Trophoblast cell (in vitro differentiated cells and primary cell): ENCODE measurements around the gene ADAMTSL5.

Experiments
- DNase-seq, 2 donors: peaks; one replicate each; pipeline ENCODE4 v3.0.0-alpha.2; 2016
- H2AFZ ChIP-seq: 2 replicates; pipeline ENCODE4 v1.6.1; 2013; ENCODE audit warnings: low read length, moderate library complexity, mild to moderate bottlenecking; ENCODE audit not compliant: insufficient read depth, poor library complexity
- H2AK5ac ChIP-seq: 2 replicates; pipeline ENCODE4 v1.6.1; 2013; ENCODE audit warnings: mild to moderate bottlenecking, low read length
- H2BK120ac ChIP-seq: 2 replicates; pipeline ENCODE4 v1.6.1; 2013; ENCODE audit warnings: low read length, mild to moderate bottlenecking, moderate library complexity; ENCODE audit not compliant: insufficient read depth, poor library complexity
- H2BK12ac ChIP-seq: 2 replicates; pipeline ENCODE4 v1.6.1; 2013; ENCODE audit warnings: mild to moderate bottlenecking, low read length, moderate library complexity
- H2BK5ac ChIP-seq: 2 replicates; pipeline ENCODE4 v1.6.1; 2013; ENCODE audit warnings: low read length, low read depth, moderate library complexity, mild to moderate bottlenecking; ENCODE audit not compliant: poor library complexity
- H3K14ac ChIP-seq: 2 replicates; pipeline ENCODE4 v1.6.1; 2013; ENCODE audit warnings: mild to moderate bottlenecking, low read length
- H3K18ac ChIP-seq: 2 replicates; pipeline ENCODE4 v1.6.1; 2013; ENCODE audit warnings: mild to moderate bottlenecking, low read length
- H3K23ac ChIP-seq: 2 replicates; pipeline ENCODE4 v1.6.1; 2013; ENCODE audit warnings: low read length
- H3K27ac ChIP-seq: 2 replicates; pipeline ENCODE4 v1.5.1; 2013; ENCODE audit warnings: low read depth, mild to moderate bottlenecking, inconsistent platforms, low read length, moderate library complexity
- H3K27me3 ChIP-seq: 2 replicates; pipeline ENCODE4 v1.6.1; 2013; ENCODE audit warnings: inconsistent platforms, mild to moderate bottlenecking, low read length, moderate library complexity; ENCODE audit not compliant: insufficient read depth
- H3K36me3 ChIP-seq, 2 experiments: 1 replicate in 1 of 2; 2 replicates in 1 of 2; pipeline ENCODE4 v1.6.1; 2013; ENCODE audit warnings: low read length in 2 of 2, mild to moderate bottlenecking in 2 of 2, moderate library complexity in 1 of 2; ENCODE audit not compliant: insufficient read depth in 2 of 2, control insufficient read depth in 1 of 2
- H3K4ac ChIP-seq: 2 replicates; pipeline ENCODE4 v1.6.1; 2013; ENCODE audit warnings: low read depth, mild to moderate bottlenecking, low read length, moderate library complexity
- H3K4me1 ChIP-seq, 2 experiments: 1 replicate in 1 of 2; 2 replicates in 1 of 2; pipeline ENCODE4 v1.6.1; 2013; ENCODE audit warnings: low read length in 2 of 2, mild to moderate bottlenecking in 2 of 2, moderate library complexity in 1 of 2; ENCODE audit not compliant: insufficient read depth in 2 of 2, control insufficient read depth in 1 of 2
- H3K4me2 ChIP-seq: 2 replicates; pipeline ENCODE4 v1.6.1; 2013; ENCODE audit warnings: inconsistent platforms, mild to moderate bottlenecking, low read length, moderate library complexity
- H3K4me3 ChIP-seq: 2 replicates; pipeline ENCODE4 v1.5.1; 2013; ENCODE audit warnings: mild to moderate bottlenecking, low read depth, low read length, inconsistent platforms
- H3K79me1 ChIP-seq: one replicate; pipeline ENCODE4 v1.6.1; 2013; ENCODE audit warnings: low read length
- H3K79me2 ChIP-seq: 2 replicates; pipeline ENCODE4 v1.6.1; 2013; ENCODE audit warnings: low read length, mild to moderate bottlenecking; ENCODE audit not compliant: control insufficient read depth, insufficient read depth, poor library complexity
- H3K9ac ChIP-seq: 2 replicates; pipeline ENCODE4 v1.6.1; 2013; ENCODE audit warnings: mild to moderate bottlenecking, low read length
- H3K9me3 ChIP-seq: 2 replicates; pipeline ENCODE4 v1.6.1; 2013; ENCODE audit warnings: low read depth, mild to moderate bottlenecking, control low read depth, inconsistent platforms, low read length; ENCODE audit not compliant: insufficient read depth
- H4K12ac ChIP-seq: 2 replicates; pipeline ENCODE4 v1.6.1; 2013; ENCODE audit warnings: low read depth, mild to moderate bottlenecking, low read length, moderate library complexity
- H4K8ac ChIP-seq: 2 replicates; pipeline ENCODE4 v1.6.1; 2013; ENCODE audit warnings: low read depth, mild to moderate bottlenecking, low read length, moderate library complexity
- H4K91ac ChIP-seq: one replicate; pipeline ENCODE4 v1.6.1; 2013; ENCODE audit warnings: low read depth, mild to moderate bottlenecking, low read length, moderate library complexity
- WGBS: extraction: QIAGEN DNeasy Blood & Tissue Kit; methylation state at CpG from one replicate; pipeline ENCODE4 v1.1.7; 2013; ENCODE audit warnings: missing lambda C conversion rate; ENCODE audit not compliant: insufficient read length, insufficient coverage; ENCODE audit errors: extremely low coverage; 5-methylcytosine and 5-hydroxymethylcytosine counted together

Gene ADAMTSL5

GRCh38 chr19:1556390-1557070, 43.7 kb upstream of the ADAMTSL5 start:
- Histone ChIP-seq H4K12ac (no peak overlapping the region), H3K4me1 (peaks cover 0 to 4% of the 10 kb centered on the region in 2 experiments), H3K79me1 (no peaks in the 10 kb centered on the region), H3K9me3 (peaks cover 3% of the 10 kb centered on the region), H3K27ac (no peak overlapping the region), H3K36me3 (peaks cover 54% of the 10 kb centered on the region in 2 experiments), H3K23ac (no peak overlapping the region), H4K8ac (no peak overlapping the region), H3K14ac (no peak overlapping the region), H2AFZ (no peak overlapping the region), H3K27me3 (no peaks in the 10 kb centered on the region), H2BK120ac (no peak overlapping the region), H3K4me2 (no peak overlapping the region), H3K4me3 (no peak overlapping the region), H3K9ac (no peak overlapping the region), H2BK12ac (no peak overlapping the region), H3K79me2 (peaks cover 13% of the 10 kb centered on the region), H2BK5ac (no peak overlapping the region), H4K91ac (no peak overlapping the region), H3K18ac (no peak overlapping the region), H2AK5ac (no peak overlapping the region), H3K4ac (no peak overlapping the region)
- WGBS, result no CpG with 5 or more reads among the region's 66 CpGs
- no peak for DNase-seq

GRCh38 chr19:1555487-1556389, 42.9 kb upstream of the ADAMTSL5 start:
- no peak for DNase-seq
- no CpG with 5 or more reads among the region's 121 CpGs for WGBS

GRCh38 chr19:1554968-1555367, 42.1 kb upstream of the ADAMTSL5 start:
- H2BK12ac ChIP-seq, result no peak overlapping the region
- no peak overlapping the region for H4K91ac ChIP-seq
- no peak overlapping the region for H2AFZ ChIP-seq
- no peak overlapping the region for H3K4ac ChIP-seq
- H3K4me2 ChIP-seq, result no peak overlapping the region
- H3K27me3 ChIP-seq, result no peaks in the 10 kb centered on the region
- H3K23ac ChIP-seq, result no peak overlapping the region
- H4K12ac ChIP-seq, result no peak overlapping the region
- WGBS, result no CpG with 5 or more reads among the region's 24 CpGs
- H3K27ac ChIP-seq, result no peak overlapping the region
- no peak overlapping the region for H3K14ac ChIP-seq
- no peak overlapping the region for H2BK5ac ChIP-seq
- no peak overlapping the region for H3K9ac ChIP-seq
- H3K18ac ChIP-seq, result no peak overlapping the region
- no peak overlapping the region for H3K4me3 ChIP-seq
- no peak for DNase-seq
- peaks cover 6% of the 10 kb centered on the region for H3K9me3 ChIP-seq
- no peak overlapping the region for H4K8ac ChIP-seq
- H3K36me3 ChIP-seq, result peaks cover 38 to 40% of the 10 kb centered on the region in 2 experiments
- H3K79me1 ChIP-seq, result no peaks in the 10 kb centered on the region
- no peaks in the 10 kb centered on the region for H3K4me1 ChIP-seq
- no peak overlapping the region for H2AK5ac ChIP-seq
- H2BK120ac ChIP-seq, result no peak overlapping the region
- H3K79me2 ChIP-seq, result peaks cover 1% of the 10 kb centered on the region

More at GRCh38 chr19:1555487-1556389, 42.9 kb upstream of the ADAMTSL5 start:
- Histone ChIP-seq H3K79me2 (peaks cover 8% of the 10 kb centered on the region), H2BK5ac (no peak overlapping the region), H3K14ac (no peak overlapping the region), H2AK5ac (no peak overlapping the region), H3K4me1 (no peaks in the 10 kb centered on the region), H3K18ac (no peak overlapping the region), H4K12ac (no peak overlapping the region), H3K36me3 (peaks cover 46 to 47% of the 10 kb centered on the region in 2 experiments), H2BK12ac (no peak overlapping the region), H4K91ac (no peak overlapping the region), H2AFZ (no peak overlapping the region), H3K9me3 (peaks cover 3% of the 10 kb centered on the region), H3K27me3 (no peaks in the 10 kb centered on the region), H3K4ac (no peak overlapping the region), H3K4me3 (no peak overlapping the region), H2BK120ac (no peak overlapping the region), H3K27ac (no peak overlapping the region), H3K23ac (no peak overlapping the region), H3K4me2 (no peak overlapping the region), H3K9ac (no peak overlapping the region), H3K79me1 (no peaks in the 10 kb centered on the region), H4K8ac (no peak overlapping the region)

- no peaks in the 10 kb centered on the region for H3K79me2 ChIP-seq
- no peaks in the 10 kb centered on the region for H3K27me3 ChIP-seq
- H2BK12ac ChIP-seq, result no peak overlapping the region
- H4K8ac ChIP-seq, result no peak overlapping the region
- peaks cover 30 to 32% of the 10 kb centered on the region in 2 experiments for H3K36me3 ChIP-seq
- no peak overlapping the region for H2AFZ ChIP-seq
- no peak overlapping the region for H2BK120ac ChIP-seq
- H3K4ac ChIP-seq, result no peak overlapping the region
- no peak overlapping the region for H3K27ac ChIP-seq
- H3K4me3 ChIP-seq, result no peak overlapping the region
- H3K9ac ChIP-seq, result no peak overlapping the region
- H3K4me1 ChIP-seq, result no peaks in the 10 kb centered on the region
- no peak overlapping the region for H4K91ac ChIP-seq
- H3K9me3 ChIP-seq, result peaks cover 9% of the 10 kb centered on the region
- H3K14ac ChIP-seq, result no peak overlapping the region
- H2BK5ac ChIP-seq, result no peak overlapping the region
- H3K23ac ChIP-seq, result no peak overlapping the region
- DNase-seq, result no peak
- no peak overlapping the region for H3K4me2 ChIP-seq
- H4K12ac ChIP-seq, result no peak overlapping the region
- no CpG with 5 or more reads among the region's 10 CpGs for WGBS
- H2AK5ac ChIP-seq, result no peak overlapping the region
- no peaks in the 10 kb centered on the region for H3K79me1 ChIP-seq
- no peak overlapping the region for H3K18ac ChIP-seq
Observed at GRCh38 chr19:1553415-1553814, 40.6 kb upstream of the ADAMTSL5 start.
